ENCODE data around the gene CCDC12. TPM values are rescaled to one million over a fixed set of nuclear protein-coding genes. Genes with fewer than 3 reads are reported as not detected.
A peak's percentile ranks its signal among the peaks of the same experiment; 100 is the strongest.

CCDC12 gene
- total and polyA plus RNA-seq, 2 of the 13 experiments (the other 11 are each of a cell fraction or from before 2014, with no cell fraction given), result 30.1 to 49.5 TPM

- TF ChIP-seq ZBTB10 (CRISPR knock-in tag; IDR thresholded peaks at IDR 0.05; ENCODE audit: borderline replicate concordance), result no peak
- TF ChIP-seq ZMYM4 (CRISPR knock-in tag; IDR thresholded peaks at IDR 0.05), result no peak
- no peak for TF ChIP-seq EEA1 (CRISPR knock-in tag; IDR thresholded peaks at IDR 0.05; ENCODE audit: borderline replicate concordance)
- TF ChIP-seq ZNF414 (CRISPR knock-in tag; IDR thresholded peaks at IDR 0.05), result no peak
- TF ChIP-seq ZNF749 (CRISPR knock-in tag; IDR thresholded peaks at IDR 0.05; ENCODE audit: borderline replicate concordance), result no peak
- TF ChIP-seq MAFF (IDR thresholded peaks at IDR 0.05; ENCODE audit: low read depth, low read length), result no peak
- TF ChIP-seq PLRG1 (conservative IDR thresholded peaks at IDR 0.05), result 0 out of 2 replicates have a peak, but pooled peaks have one; percentile 8
- no peak for TF ChIP-seq TFDP2 (CRISPR knock-in tag; IDR thresholded peaks at IDR 0.05)
- no peak for TF ChIP-seq ARNTL (CRISPR knock-in tag; IDR thresholded peaks at IDR 0.05)
- TF ChIP-seq MAF1 (CRISPR knock-in tag; IDR thresholded peaks at IDR 0.05; ENCODE audit: borderline replicate concordance), result no peak
- no peak for TF ChIP-seq PCBP1 (IDR thresholded peaks at IDR 0.05; ENCODE audit: borderline replicate concordance, low read depth, low read length)
- TF ChIP-seq ZNF672 (CRISPR knock-in tag; IDR thresholded peaks at IDR 0.05), result no peak
- no peak for TF ChIP-seq ZNF484 (CRISPR knock-in tag; IDR thresholded peaks at IDR 0.05; ENCODE audit: borderline replicate concordance, low read depth)
Measured at GRCh38 chr3:46907960-46908293, 68.6 kb downstream of the CCDC12 start (continued).
